GM12873 (cell line): Measurements from ENCODE around the gene ZIC4.

Experiments
- CTCF ChIP-seq: IDR thresholded peaks from 2 replicates; pipeline ENCODE4 v1.5.1; 2012; ENCODE audit warnings: low read depth, mild to moderate bottlenecking, moderate library complexity, low read length, control low read depth; ENCODE audit not compliant: insufficient read depth; ENCODE audit errors: missing control alignments

Gene ZIC4

GRCh38 chr3:147426931-147427330 is 20.6 kb upstream of the ZIC4 start:
- TF ChIP-seq CTCF: no peak

GRCh38 chr3:147425388-147425850 is 19.1 kb upstream of the ZIC4 start:
- TF ChIP-seq CTCF: no peak

- no peak for TF ChIP-seq CTCF
Measured at GRCh38 chr3:147424581-147425387, 18.4 kb upstream of the ZIC4 start.

GRCh38 chr3:147423798-147424580 is 17.6 kb upstream of the ZIC4 start:
- TF ChIP-seq CTCF: no peak

- no peak for TF ChIP-seq CTCF
Measured at GRCh38 chr3:147423537-147423797, 17.1 kb upstream of the ZIC4 start.

GRCh38 chr3:147422601-147423536 is 16.5 kb upstream of the ZIC4 start:
- no peak for TF ChIP-seq CTCF
